Activated CD4-positive, alpha-beta T cell treated with anti-CD3 and anti-CD28 coated beads, Interleukin-2, amount 10 ng/mL, durations not matched to agents 7 days and 5 days (primary cell): ENCODE results near the gene NUDT8. TPM values are rescaled to one million over a fixed set of nuclear protein-coding genes. Genes with fewer than 3 reads are reported as not detected.
A peak's percentile ranks its signal among the peaks of the same experiment; 100 is the strongest.

ENCODE experiments used
- CTCF ChIA-PET: fragments of 350-600 bp; sonication (Branson Sonifier 250); formaldehyde crosslinking; loops from one replicate; lab custom pipeline; 2021; ENCODE audit warnings: antibody characterized with exemption; lab: Charles Lee
- POLR2A ChIA-PET: fragments of 350-600 bp; sonication (Branson Sonifier 250); formaldehyde crosslinking; loops from one replicate; lab custom pipeline; 2021; ENCODE audit warnings: antibody characterized with exemption; lab: Charles Lee
- DNase-seq: peaks from one replicate; pipeline ENCODE4 v3.0.0-alpha.2; 2020
- H3K27ac Mint-ChIP-seq: one replicate; pipeline ENCODE4 v1.8.0; 2021; ENCODE audit warnings: mild to moderate bottlenecking, moderate library complexity, mixed read lengths
- H3K27me3 Mint-ChIP-seq: one replicate; pipeline ENCODE4 v1.8.0; 2021; ENCODE audit warnings: mixed read lengths
- H3K36me3 Mint-ChIP-seq: one replicate; pipeline ENCODE4 v1.8.0; 2021; ENCODE audit warnings: low read depth, mixed read lengths
- H3K4me1 Mint-ChIP-seq: one replicate; pipeline ENCODE4 v1.8.0; 2021; ENCODE audit warnings: mixed read lengths
- H3K4me3 Mint-ChIP-seq: one replicate; pipeline ENCODE4 v1.8.0; 2021; ENCODE audit warnings: mild to moderate bottlenecking, moderate library complexity, mixed read lengths
- H3K9me3 Mint-ChIP-seq: one replicate; pipeline ENCODE4 v1.8.0; 2021; ENCODE audit warnings: mixed read lengths
- total RNA-seq, 2 experiments: library from RNA; stranded (reverse); gene quantifications; one replicate each; pipeline ENCODE4 v1.2.3, GENCODE V29; 2021

NUDT8 gene
- total RNA-seq, 2 experiments from 2014 or later: 7.3 to 8.8 TPM

DNA sequence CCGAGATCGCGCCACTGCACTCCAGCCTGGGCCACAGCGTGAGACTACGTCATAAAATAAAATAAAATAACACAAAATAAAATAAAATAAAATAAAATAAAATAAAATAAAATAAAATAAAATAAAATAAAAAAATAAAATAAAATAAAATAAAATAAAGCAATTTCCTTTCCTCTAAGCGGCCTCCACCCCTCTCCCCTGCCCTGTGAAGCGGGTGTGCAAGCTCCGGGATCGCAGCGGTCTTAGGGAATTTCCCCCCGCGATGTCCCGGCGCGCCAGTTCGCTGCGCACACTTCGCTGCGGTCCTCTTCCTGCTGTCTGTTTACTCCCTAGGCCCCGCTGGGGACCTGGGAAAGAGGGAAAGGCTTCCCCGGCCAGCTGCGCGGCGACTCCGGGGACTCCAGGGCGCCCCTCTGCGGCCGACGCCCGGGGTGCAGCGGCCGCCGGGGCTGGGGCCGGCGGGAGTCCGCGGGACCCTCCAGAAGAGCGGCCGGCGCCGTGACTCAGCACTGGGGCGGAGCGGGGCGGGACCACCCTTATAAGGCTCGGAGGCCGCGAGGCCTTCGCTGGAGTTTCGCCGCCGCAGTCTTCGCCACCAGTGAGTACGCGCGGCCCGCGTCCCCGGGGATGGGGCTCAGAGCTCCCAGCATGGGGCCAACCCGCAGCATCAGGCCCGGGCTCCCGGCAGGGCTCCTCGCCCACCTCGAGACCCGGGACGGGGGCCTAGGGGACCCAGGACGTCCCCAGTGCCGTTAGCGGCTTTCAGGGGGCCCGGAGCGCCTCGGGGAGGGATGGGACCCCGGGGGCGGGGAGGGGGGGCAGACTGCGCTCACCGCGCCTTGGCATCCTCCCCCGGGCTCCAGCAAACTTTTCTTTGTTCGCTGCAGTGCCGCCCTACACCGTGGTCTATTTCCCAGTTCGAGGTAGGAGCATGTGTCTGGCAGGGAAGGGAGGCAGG is 46.2 kb downstream of the NUDT8 start, which contains the start of gene GSTP1:
Gene GSTP1 (plus strand): TSS at position 566 of the 958 bp plus-strand sequence. CDS start 32 bp downstream, at position 598.
- H3K4me1 Mint-ChIP-seq: peaks cover 61% of the 10 kb centered on the region
- peak; percentile 76 for DNase-seq
- H3K27me3 Mint-ChIP-seq: peaks cover 26% of the 10 kb centered on the region
- H3K27ac Mint-ChIP-seq: peak within 1 kb of the TSS; percentile 84
- CTCF ChIA-PET: interaction anchor here (0.7 to 1.5 kb wide), 8 partner anchors 9 to 182 kb away, joined by 3 to 8 read pairs (median 3); partner anchors contain the start of gene PPP1CA
- peaks cover 5% of the 10 kb centered on the region for H3K9me3 Mint-ChIP-seq
- POLR2A ChIA-PET: interaction anchor here (1.0 kb wide), 1 partner anchor 63 kb away, joined by 3 read pairs; no protein-coding TSS in a partner anchor
- peak within 1 kb of the TSS; percentile 85 for H3K4me3 Mint-ChIP-seq
- peaks cover 33% of the 10 kb centered on the region for H3K36me3 Mint-ChIP-seq

GRCh38 chr11:67582011-67582410 is 47.7 kb downstream of the NUDT8 start:
- Mint-ChIP-seq H3K36me3 (peaks cover 26% of the 10 kb centered on the region), H3K27ac (peak overlapping the region; percentile 75), H3K9me3 (peaks cover 3% of the 10 kb centered on the region), H3K4me3 (peak overlapping the region; percentile 74), H3K27me3 (peaks cover 28% of the 10 kb centered on the region), H3K4me1 (peaks cover 62% of the 10 kb centered on the region)
- no peak for DNase-seq
- ChIA-PET CTCF (interaction anchor here (1.0 to 1.4 kb wide), 3 partner anchors 9 to 181 kb away, joined by 3 to 5 read pairs (median 4); partner anchors contain the start of gene PPP1CA), POLR2A (no interaction called here)

- Mint-ChIP-seq H3K36me3 (peaks cover 20% of the 10 kb centered on the region), H3K27me3 (peaks cover 28% of the 10 kb centered on the region), H3K4me1 (peaks cover 59% of the 10 kb centered on the region), H3K27ac (no peak overlapping the region), H3K9me3 (no peaks in the 10 kb centered on the region), H3K4me3 (no peak overlapping the region)
- ChIA-PET CTCF (interaction anchor here (1.4 kb wide), 1 partner anchor 180 kb away, joined by 3 read pairs; the partner anchor contains the start of gene PPP1CA), POLR2A (no interaction called here)
- DNase-seq: no peak
These were observed 48.3 kb downstream of the NUDT8 start for GRCh38 chr11:67581469-67581868.

DNA sequence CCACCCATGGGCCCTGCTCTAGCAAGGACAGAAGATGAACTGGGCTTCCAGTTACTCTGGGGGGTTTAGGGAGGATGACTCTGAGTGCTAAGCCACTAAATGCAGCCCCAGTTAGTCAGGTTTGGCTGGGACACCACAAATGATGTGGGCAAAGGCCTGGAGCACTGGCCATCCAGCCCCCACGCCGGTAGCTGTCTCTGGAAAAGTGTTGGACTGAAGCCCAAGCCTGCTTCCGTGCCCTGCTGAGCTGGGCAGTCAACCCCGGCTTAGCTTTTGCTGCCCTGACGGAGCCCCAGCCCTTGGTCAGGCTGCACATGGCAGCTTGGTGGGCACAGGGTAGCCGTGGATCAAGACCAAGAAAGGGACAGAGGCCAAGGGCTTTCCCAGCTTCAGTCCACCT is 51.8 kb downstream of the NUDT8 start:
- Mint-ChIP-seq H3K27ac (no peak overlapping the region), H3K27me3 (peaks cover 29% of the 10 kb centered on the region), H3K4me3 (no peak overlapping the region), H3K36me3 (peaks cover 2% of the 10 kb centered on the region), H3K4me1 (peaks cover 31% of the 10 kb centered on the region), H3K9me3 (no peaks in the 10 kb centered on the region)
- no peak for DNase-seq
- ChIA-PET CTCF (no interaction called here), POLR2A (no interaction called here)

Other genes with a start within 250 kb of the NUDT8 start
- 10 to 100 TPM; 49.3 to 53.7 TPM for gene RAD9A, start 238.0 kb downstream of the NUDT8 start, total RNA-seq
- 100 to 1,000 TPM; 301 to 331 TPM for gene PPP1CA, start 228.1 kb downstream of the NUDT8 start, total RNA-seq
- 100 to 1,000 TPM; 256 to 323 TPM for gene TBC1D10C, start 225.9 kb downstream of the NUDT8 start, total RNA-seq
- 1 to 10 TPM; 1.2 to 1.9 TPM for gene CARNS1, start 214.3 kb downstream of the NUDT8 start, total RNA-seq
- 10 to 100 TPM; 57.5 to 68.1 TPM for gene RPS6KB2, start 201.4 kb downstream of the NUDT8 start, total RNA-seq
- 100 to 1,000 TPM; 328 to 389 TPM for gene PTPRCAP, start 192.3 kb downstream of the NUDT8 start, total RNA-seq
- 100 to 1,000 TPM; 191 to 252 TPM for gene CORO1B, start 186.5 kb downstream of the NUDT8 start, total RNA-seq
- not detected for gene GPR152, start 177.2 kb downstream of the NUDT8 start, total RNA-seq
- 1 to 10 TPM; 1.3 to 2.6 TPM for gene CABP4, start 174.6 kb downstream of the NUDT8 start, total RNA-seq
- 10 to 100 TPM; 42.2 to 47.2 TPM for gene TMEM134, start 160.7 kb downstream of the NUDT8 start, total RNA-seq
- 100 to 1,000 TPM; 149 to 164 TPM for gene AIP, start 146.9 kb downstream of the NUDT8 start, total RNA-seq
- 100 to 1,000 TPM; 100 to 110 TPM for gene PITPNM1, start 124.6 kb downstream of the NUDT8 start, total RNA-seq
- gene CDK2AP2, start 121.8 kb downstream of the NUDT8 start, total RNA-seq: 100 to 1,000 TPM; 117 to 126 TPM
- not detected for gene CABP2, start 106.5 kb downstream of the NUDT8 start, total RNA-seq
- gene GSTP1, start 46.1 kb downstream of the NUDT8 start, total RNA-seq: 100 to 1,000 TPM; 194 to 209 TPM
- gene NDUFV1, start 23.0 kb downstream of the NUDT8 start, total RNA-seq: 100 to 1,000 TPM; 204 to 228 TPM
- gene TBX10, start 9.8 kb upstream of the NUDT8 start, total RNA-seq: not detected
- under 1 TPM; 0.44 to 0.47 TPM for gene ACY3, start 20.8 kb upstream of the NUDT8 start, total RNA-seq
- gene ALDH3B2, start 44.7 kb upstream of the NUDT8 start, total RNA-seq: not detected